NCI-H510A treated with DMSO at 0.1 percent for 48 hours (cell line): ENCODE results near the gene MROH8.

Source experiments
- DNase-seq: peaks from one replicate; lab custom pipeline; 2025; lab: John Stamatoyannopoulos, UW

Gene MROH8

GRCh38 chr20:37178839-37179682 lies at the start of gene MROH8, which contains the start of gene RPN2:
MROH8 (minus strand) TSS chr20:37179548.
RPN2 (plus strand) TSS chr20:37179330; CDS start chr20:37179357, 27 bp downstream.
- DNase-seq: peak; percentile 93

- no peak for DNase-seq
These were observed 49.3 kb upstream of the MROH8 start for GRCh38 chr20:37228656-37229055.

GRCh38 chr20:37228082-37228481 lies 48.7 kb upstream of the MROH8 start:
- no peak for DNase-seq

- no peak for DNase-seq
These were observed 47.5 kb upstream of the MROH8 start for GRCh38 chr20:37226889-37227288.

- no peak for DNase-seq
These were observed 45.8 kb upstream of the MROH8 start for GRCh38 chr20:37225146-37225545.

GRCh38 chr20:37223053-37223452 lies 43.7 kb upstream of the MROH8 start:
- DNase-seq: no peak

- no peak for DNase-seq
These were observed 42.7 kb upstream of the MROH8 start for GRCh38 chr20:37222086-37222485.

- DNase-seq: no peak
These were observed 41.4 kb upstream of the MROH8 start for GRCh38 chr20:37220731-37221130.

GRCh38 chr20:37219751-37220668 lies 40.7 kb upstream of the MROH8 start:
- DNase-seq: no peak

- DNase-seq: no peak
These were observed 39.6 kb upstream of the MROH8 start for GRCh38 chr20:37218976-37219375.

GRCh38 chr20:37218441-37218840 lies 39.1 kb upstream of the MROH8 start:
- no peak for DNase-seq

- DNase-seq: no peak
These were observed 30.4 kb upstream of the MROH8 start for GRCh38 chr20:37209661-37210314.

GRCh38 chr20:37209193-37209592 lies 29.8 kb upstream of the MROH8 start:
- no peak for DNase-seq

GRCh38 chr20:37207171-37207570 lies 27.8 kb upstream of the MROH8 start:
- no peak for DNase-seq

- no peak for DNase-seq
These were observed 26.4 kb upstream of the MROH8 start for GRCh38 chr20:37205794-37206193.

- no peak for DNase-seq
These were observed 25.8 kb upstream of the MROH8 start for GRCh38 chr20:37205130-37205529.

GRCh38 chr20:37204056-37204455 lies 24.7 kb upstream of the MROH8 start:
- no peak for DNase-seq

GRCh38 chr20:37202267-37202943 lies 23.1 kb upstream of the MROH8 start:
- DNase-seq: peak; percentile 24

- no peak for DNase-seq
These were observed 22.4 kb upstream of the MROH8 start for GRCh38 chr20:37201827-37202162.

- DNase-seq: no peak
These were observed 21.8 kb upstream of the MROH8 start for GRCh38 chr20:37200926-37201826.

- DNase-seq: no peak
These were observed 21.0 kb upstream of the MROH8 start for GRCh38 chr20:37200376-37200775.
